Heart left ventricle (tissue), 13 donors: Measurements from ENCODE around the gene FRK.

ENCODE experiments used
- POLR2A ChIP-seq, 2 donors: fragments of 450-650 bp; IDR thresholded peaks; one replicate each; pipeline ENCODE4 v1.6.1; 2017; ENCODE audit warnings: antibody characterized with exemption in 2 of 2, mild to moderate bottlenecking in 2 of 2, moderate library complexity in 2 of 2
- TF ChIP-seq, protein P1 (sequence below), 12 donors: fragments of 200-600 bp; sonication (generic) in 4 of 12; IDR thresholded peaks; one replicate each; pipeline versions ENCODE4 v1.5.0 to v1.8.0; 2018 to 2022; ENCODE audit warnings: antibody characterized with exemption in 12 of 12, mild to moderate bottlenecking in 5 of 12
- donor health status: ischemic (EF 13 %, LVEDD 7.1; RV severe dilation, severe dysfunction).
- donor health status: DM: no; HTN: yes; CAD: no.
- donor health status: DM: no; HTN: no; CAD: no.
- donor health status: ischemic (EF 25% LVEDD 6.9; RV normal size, moderate dysfunction).
- donor health status: ischemic (EF 25% LVEDD 5.7; RV mildly dilated, moderate dysfunction).
- donor health status: ischemic (EF 35%, LVEDD 5.7; RV mildly dilated, moderate dysfunction).
- donor health status: nonischemic (EF 11% LVEDD 7.7; RV severe dilation, severe dysfunction).
- donor health status: DM: yes; HTN: yes; CAD: no.
- donor health status: PGD.
- donor health status: ischemic (EF 29% LVEDD 5.4; RV normal size, mild dysfunction).
- donor health status: nonischemic (EF 23%, LVEDD 6.1; RV moderate dilation, normal function).

DNA sequence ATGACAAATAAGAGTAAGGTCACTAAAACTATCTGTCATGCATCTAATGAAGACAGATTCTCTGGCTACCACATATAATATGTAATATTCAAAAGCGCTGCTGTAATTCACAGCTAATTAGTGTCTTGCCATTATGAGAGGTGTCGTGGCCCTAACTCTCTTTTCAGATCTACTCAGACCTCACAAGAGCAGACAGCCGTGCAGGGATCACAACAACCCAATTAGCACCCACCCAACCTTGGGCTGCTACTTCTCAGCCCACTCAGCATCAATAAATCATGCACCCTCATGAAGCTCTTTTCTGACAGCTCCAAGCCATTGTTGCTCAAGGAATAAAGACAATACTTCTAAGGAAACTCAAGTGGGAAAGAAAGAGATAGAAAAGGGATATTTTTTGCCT, 61.5 kb downstream of the FRK start:
- no peak for TF ChIP-seq POLR2A (IDR thresholded peaks at IDR 0.05)
- TF ChIP-seq, protein P1, sequence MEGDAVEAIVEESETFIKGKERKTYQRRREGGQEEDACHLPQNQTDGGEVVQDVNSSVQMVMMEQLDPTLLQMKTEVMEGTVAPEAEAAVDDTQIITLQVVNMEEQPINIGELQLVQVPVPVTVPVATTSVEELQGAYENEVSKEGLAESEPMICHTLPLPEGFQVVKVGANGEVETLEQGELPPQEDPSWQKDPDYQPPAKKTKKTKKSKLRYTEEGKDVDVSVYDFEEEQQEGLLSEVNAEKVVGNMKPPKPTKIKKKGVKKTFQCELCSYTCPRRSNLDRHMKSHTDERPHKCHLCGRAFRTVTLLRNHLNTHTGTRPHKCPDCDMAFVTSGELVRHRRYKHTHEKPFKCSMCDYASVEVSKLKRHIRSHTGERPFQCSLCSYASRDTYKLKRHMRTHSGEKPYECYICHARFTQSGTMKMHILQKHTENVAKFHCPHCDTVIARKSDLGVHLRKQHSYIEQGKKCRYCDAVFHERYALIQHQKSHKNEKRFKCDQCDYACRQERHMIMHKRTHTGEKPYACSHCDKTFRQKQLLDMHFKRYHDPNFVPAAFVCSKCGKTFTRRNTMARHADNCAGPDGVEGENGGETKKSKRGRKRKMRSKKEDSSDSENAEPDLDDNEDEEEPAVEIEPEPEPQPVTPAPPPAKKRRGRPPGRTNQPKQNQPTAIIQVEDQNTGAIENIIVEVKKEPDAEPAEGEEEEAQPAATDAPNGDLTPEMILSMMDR (IDR thresholded peaks at IDR 0.05): no peak
